KBM-7 (cell line): ENCODE measurements around the gene EDIL3.

ENCODE experiments used
- DNase-seq: peaks from one replicate; pipeline ENCODE4 v3.0.0-alpha.2; 2015
- in situ Hi-C: fragments of 300-500 bp; cut with MboI; formaldehyde crosslinking; loops from 2 replicates; pipeline ENCODE4 v1.14.3; 2020; ENCODE audit warnings: low sequenced_read_pairs, low pct_unique_long_range_greater_than_20kb, mixed read lengths

The EDIL3 gene, protein sequence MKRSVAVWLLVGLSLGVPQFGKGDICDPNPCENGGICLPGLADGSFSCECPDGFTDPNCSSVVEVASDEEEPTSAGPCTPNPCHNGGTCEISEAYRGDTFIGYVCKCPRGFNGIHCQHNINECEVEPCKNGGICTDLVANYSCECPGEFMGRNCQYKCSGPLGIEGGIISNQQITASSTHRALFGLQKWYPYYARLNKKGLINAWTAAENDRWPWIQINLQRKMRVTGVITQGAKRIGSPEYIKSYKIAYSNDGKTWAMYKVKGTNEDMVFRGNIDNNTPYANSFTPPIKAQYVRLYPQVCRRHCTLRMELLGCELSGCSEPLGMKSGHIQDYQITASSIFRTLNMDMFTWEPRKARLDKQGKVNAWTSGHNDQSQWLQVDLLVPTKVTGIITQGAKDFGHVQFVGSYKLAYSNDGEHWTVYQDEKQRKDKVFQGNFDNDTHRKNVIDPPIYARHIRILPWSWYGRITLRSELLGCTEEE

DNA sequence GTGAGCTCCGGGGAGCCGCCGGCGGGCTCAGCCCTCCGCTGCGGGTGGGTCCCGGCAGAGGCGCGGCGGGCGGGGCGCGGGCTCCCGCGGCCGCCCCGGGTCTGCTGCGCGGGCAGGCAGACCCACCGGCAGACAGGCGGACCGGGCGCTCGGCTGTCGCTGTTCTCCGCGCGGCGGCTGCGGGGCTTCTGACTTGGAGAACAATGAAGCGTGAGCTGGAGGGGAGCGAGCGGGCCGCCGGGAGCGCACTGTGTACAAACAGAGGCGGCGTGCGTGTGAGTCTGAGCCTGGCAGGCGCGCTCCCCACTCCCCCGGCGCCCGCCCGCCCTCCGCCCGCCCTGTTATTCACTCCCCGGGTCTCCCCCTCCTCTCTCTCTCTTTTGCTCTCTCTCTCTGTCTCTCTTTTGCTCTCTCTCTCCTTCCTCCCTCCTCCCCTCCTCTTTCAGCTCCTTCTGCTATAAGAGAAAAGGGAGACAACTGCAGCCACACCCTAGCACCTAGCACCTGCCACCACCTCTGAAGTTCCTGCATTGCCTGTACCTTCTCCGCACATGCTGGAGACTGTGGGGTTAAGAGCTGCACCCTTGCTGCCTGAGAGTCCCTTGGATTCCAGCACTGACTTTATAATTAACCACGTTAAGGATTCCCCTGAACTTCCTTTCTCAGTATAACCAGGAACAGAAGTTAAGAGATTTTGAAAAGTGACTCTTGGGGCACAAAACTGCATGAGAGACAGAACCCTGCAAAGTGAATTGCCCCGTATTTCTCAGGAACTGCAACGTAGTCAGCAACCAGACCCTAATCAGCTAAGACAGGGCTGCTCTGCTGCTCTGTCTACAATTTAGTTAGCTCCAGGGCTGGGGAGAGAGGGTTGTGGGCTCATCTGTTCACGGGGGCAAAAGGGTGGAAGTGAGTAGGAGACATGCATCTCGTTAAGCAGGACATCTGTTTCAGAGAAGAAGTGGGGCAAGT, at the start of gene EDIL3:
EDIL3 (minus strand) TSS at position 277 of the 972 bp plus-strand sequence. CDS start 506 bp downstream, outside the sequence.
- in situ Hi-C loops = no loop called here
- no peak for DNase-seq

GRCh38 chr5:84433461-84433860, 48.8 kb upstream of the EDIL3 start:
- no peak for DNase-seq
- in situ Hi-C loops = no loop called here

DNA sequence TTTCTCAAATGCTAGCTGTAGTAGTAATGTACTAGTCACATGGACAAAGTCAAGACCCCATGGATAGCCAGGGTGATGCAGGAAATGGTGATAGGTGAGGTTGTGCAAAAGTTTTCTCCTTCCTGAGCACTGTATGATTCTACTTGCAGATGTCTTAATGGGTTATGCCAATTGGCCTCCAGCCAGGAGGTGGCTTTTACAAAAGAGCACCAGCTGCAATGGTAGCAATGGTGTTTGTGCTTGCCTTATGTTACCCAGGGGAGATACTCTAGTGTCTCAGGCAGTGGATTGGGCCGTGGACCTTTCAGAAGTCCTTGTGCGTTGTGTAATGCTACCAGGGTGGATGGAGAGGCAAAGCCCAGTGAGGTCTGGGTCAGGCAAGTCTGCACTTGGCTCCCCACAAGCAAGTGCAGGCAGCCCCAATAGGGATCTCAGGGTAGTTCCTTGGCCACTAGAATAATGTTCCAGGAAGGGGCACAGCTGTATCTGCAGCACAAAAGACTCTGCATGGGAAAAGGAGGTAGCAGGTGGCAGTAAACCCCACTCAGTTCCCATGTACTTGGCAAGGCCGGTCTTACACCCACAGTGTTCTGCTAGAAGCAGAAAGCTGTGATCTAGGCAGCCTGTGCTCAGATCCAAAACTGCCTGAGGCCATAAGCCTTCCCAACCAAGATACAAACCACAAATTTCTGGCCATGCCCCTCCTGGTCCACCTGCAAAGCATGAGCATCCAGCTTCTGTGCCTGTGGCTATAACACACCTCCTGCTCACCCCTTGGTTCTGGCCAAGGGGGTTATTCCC, 46.4 kb upstream of the EDIL3 start:
- in situ Hi-C loops = no loop called here
- DNase-seq = no peak

DNA sequence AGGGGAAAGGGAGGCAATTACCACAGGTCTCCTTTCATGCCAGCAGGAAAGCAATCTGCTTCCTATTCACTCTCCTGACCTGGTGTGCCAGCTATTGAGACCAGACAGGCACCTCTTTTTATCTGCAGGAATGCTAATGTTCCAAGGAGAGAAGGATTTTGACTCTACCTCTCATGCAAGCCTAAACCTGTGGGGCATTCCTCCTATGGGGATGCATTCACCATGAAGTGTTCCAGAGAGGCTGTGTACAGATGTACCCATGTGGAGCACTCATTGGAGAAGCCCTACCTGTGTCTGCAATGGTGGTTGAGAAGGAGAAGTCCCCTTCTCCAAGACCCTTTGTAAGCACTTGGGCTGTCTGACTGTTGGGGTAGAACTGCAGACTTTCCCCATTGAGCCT, 45.4 kb upstream of the EDIL3 start:
- no peak for DNase-seq
- in situ Hi-C loops = no loop called here

- no peak for DNase-seq
- in situ Hi-C loops = no loop called here
Measured at GRCh38 chr5:84425365-84425881, 40.7 kb upstream of the EDIL3 start.

DNA sequence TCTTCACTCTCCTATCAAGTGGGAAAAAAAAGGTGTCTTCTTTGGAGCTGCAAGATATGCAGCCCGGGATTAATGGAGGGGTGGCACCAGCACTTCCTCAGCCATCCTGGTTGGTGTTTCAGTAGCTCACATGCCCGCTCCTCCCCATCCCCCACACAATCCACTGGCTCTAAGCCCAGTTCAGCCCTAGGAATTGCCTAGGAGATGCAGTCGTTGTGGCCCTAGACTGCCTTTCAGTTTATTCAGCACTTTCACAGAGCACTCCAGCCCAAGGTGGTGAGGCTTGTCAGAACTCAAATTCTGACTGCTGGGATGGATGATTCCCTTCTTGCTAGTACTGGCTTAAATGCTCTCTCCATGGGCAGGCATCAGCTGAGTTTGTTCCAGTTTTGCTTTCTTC, 35.1 kb upstream of the EDIL3 start:
- in situ Hi-C loops = no loop called here
- DNase-seq = no peak

GRCh38 chr5:84411832-84412605, 27.3 kb upstream of the EDIL3 start:
- in situ Hi-C loops = no loop called here
- no peak for DNase-seq

- in situ Hi-C loops = no loop called here
Measured at GRCh38 chr5:84406111-84406510, 21.4 kb upstream of the EDIL3 start.

GRCh38 chr5:84403773-84404172, 19.1 kb upstream of the EDIL3 start:
- in situ Hi-C loops = no loop called here
- no peak for DNase-seq

More at GRCh38 chr5:84406111-84406510, 21.4 kb upstream of the EDIL3 start:
- DNase-seq = no peak

DNA sequence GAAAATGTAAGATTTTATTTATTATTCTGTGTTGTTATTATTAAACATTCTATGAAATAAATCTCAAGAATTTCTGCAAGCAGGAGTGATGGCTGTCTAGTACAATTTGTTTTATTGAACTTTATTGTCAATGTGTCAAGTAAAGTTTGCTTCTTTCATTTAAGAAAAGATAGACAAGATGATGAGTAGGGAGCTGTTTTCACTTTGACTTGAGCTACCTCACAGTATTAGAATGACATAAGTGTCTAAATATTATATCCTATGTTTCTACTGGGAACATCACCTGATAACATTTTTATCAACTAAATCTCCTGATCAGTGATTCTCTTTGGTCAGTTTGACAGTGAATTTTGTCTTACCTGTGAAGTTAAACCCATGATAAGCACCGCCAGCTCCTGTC, 12.7 kb upstream of the EDIL3 start:
- in situ Hi-C loops = no loop called here
- no peak for DNase-seq

- in situ Hi-C loops = no loop called here
- no peak for DNase-seq
Measured at GRCh38 chr5:84393969-84394368, 9.3 kb upstream of the EDIL3 start.

- no peak for DNase-seq
- in situ Hi-C loops = no loop called here
Measured at GRCh38 chr5:84392836-84393235, 8.2 kb upstream of the EDIL3 start.

GRCh38 chr5:84385705-84386104, 1.0 kb upstream of the EDIL3 start:
- in situ Hi-C loops = no loop called here
- no peak for DNase-seq

- in situ Hi-C loops = no loop called here
- no peak for DNase-seq
Measured at GRCh38 chr5:84383816-84384603, 670 bp downstream of the EDIL3 start.

- DNase-seq = no peak
- in situ Hi-C loops = no loop called here
Measured at GRCh38 chr5:84383296-84383815, 1.3 kb downstream of the EDIL3 start.

DNA sequence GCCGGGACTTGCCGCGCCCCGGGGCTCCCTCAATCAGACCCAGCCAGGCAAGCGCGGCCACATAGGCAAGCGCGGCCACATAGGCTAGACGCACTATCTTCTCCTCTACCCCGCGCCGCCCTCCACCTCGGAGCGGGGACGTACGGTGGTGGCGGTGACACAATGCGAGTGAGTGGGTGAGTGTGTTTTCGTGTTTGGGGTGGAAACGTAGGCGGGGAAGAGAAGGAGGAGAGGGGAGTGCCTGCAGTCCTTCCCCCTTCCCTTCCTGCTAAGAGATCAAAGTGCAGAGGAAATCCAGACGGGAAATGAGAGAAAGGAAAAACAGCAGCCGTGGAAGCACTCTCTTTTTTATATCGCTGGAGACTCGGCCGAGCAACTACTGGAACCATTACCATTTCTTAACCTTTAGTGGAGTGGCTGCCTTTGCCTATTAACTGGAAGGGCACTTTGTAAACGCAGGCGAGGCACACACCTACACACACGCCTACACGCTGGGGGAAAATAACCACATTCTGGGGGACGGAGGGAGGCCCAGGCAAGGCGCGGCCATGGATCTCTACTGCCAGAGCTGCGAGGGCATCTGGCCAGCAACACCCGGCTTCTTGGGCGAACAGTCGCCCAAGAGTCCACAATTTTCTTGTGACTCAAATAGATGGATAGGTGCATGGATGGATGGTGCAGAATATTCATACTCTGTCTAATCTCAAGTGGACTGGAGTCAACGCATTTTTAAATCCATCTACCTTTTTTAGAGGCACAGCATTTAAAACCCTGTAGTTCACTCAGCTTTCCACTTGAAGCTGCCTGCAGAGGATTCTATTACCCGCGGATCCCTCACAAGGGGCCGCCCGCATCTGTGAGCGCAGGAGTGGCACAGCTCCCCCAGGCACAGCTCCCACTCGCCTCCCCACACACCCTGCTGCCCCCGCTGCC, 2.1 kb downstream of the EDIL3 start:
- no peak for DNase-seq
- in situ Hi-C loops = no loop called here
